ENCODE measurements around the gene KIAA0825.

The KIAA0825 gene

GRCh38 chr5:94618029-94618492 lies 343 bp downstream of the KIAA0825 start:
- TF ChIP-seq GATA3 (IDR thresholded peaks at IDR 0.05; ENCODE audit: low read depth, low read length) (no peak), GATA2 (IDR thresholded peaks at IDR 0.05; ENCODE audit: low read depth, low read length) (no peak)

- TF ChIP-seq GATA3 (IDR thresholded peaks at IDR 0.05; ENCODE audit: low read depth, low read length) (no peak), GATA2 (IDR thresholded peaks at IDR 0.05; ENCODE audit: low read depth, low read length) (no peak)
Measured at GRCh38 chr5:94615862-94616261, 2.5 kb downstream of the KIAA0825 start.

GRCh38 chr5:94614156-94614805 lies 4.1 kb downstream of the KIAA0825 start:
- TF ChIP-seq GATA3 (IDR thresholded peaks at IDR 0.05; ENCODE audit: low read depth, low read length) (no peak), GATA2 (IDR thresholded peaks at IDR 0.05; ENCODE audit: low read depth, low read length) (no peak)

DNA sequence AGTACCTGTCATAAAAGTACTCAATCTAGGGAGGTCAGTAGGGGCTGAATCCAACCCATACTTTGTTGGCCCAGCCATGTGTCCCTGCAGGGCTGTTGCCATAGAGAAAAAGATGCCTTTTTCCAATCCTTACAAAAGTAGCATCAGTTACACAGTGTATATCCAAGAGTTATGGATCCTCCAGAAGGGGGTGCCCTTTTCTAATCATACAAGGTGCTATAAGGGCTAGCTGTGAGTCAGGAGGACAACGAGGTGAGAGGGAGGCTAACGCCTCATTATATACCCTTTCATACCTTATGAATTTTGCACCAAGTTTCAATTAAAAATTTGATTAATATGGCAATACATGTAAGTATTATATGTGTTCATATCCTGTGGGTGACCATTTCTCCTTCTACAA lies 4.8 kb downstream of the KIAA0825 start:
- no peak for TF ChIP-seq GATA2 (IDR thresholded peaks at IDR 0.05; ENCODE audit: low read depth, low read length)
- no peak for TF ChIP-seq GATA3 (IDR thresholded peaks at IDR 0.05; ENCODE audit: low read depth, low read length)

DNA sequence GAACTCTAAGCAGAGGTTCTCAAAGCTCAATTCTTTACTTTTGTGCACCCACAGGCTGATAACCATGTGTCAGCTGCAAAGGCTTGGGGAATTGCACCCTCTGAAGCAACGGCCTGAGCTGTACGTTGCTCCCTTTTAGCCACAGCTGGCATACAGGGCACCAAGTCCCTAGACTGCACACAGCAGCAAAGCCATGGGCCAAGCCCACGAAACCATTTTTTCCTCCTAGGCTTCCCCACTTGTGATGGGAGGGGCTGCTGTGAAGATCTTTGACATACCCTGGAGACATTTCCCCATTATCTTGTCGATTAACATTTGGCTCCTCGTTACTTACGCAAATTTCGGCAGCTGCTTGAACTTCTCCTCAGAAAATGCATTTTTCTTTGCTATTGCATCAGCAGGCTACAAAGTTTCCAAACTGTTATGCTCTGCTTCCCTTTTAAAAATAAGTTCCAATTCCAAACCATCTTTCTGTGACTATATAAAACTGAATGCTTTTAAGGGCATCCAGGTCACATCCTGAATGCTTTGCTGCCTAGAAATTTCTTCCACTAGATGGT lies 23.0 kb downstream of the KIAA0825 start:
- TF ChIP-seq GATA2 (IDR thresholded peaks at IDR 0.05; ENCODE audit: low read depth, low read length) (no peak), GATA3 (IDR thresholded peaks at IDR 0.05; ENCODE audit: low read depth, low read length) (no peak)

GRCh38 chr5:94577466-94578245 lies 40.7 kb downstream of the KIAA0825 start:
- TF ChIP-seq GATA2 (IDR thresholded peaks at IDR 0.05; ENCODE audit: low read depth, low read length) (no peak), GATA3 (IDR thresholded peaks at IDR 0.05; ENCODE audit: low read depth, low read length) (no peak)

DNA sequence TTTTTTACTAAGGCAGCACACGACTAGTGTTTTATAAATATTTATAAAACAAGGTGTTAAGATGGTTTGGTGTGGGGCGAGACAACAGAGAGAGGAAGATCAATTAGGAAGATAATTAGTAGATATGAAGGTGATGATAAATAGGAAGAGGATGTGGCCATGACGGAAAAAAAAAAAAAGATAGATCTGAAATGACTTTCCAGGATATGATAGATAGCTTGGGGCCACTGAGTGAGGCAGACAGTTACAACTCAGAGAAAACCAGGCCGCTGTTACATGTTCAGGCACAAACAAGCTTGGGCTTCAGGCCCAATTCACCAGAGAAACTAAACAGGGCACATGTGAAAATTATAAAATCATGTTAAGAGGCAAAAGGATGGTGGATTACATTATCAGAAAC lies 43.2 kb downstream of the KIAA0825 start:
- TF ChIP-seq GATA3 (IDR thresholded peaks at IDR 0.05; ENCODE audit: low read depth, low read length): no peak
- no peak for TF ChIP-seq GATA2 (IDR thresholded peaks at IDR 0.05; ENCODE audit: low read depth, low read length)

DNA sequence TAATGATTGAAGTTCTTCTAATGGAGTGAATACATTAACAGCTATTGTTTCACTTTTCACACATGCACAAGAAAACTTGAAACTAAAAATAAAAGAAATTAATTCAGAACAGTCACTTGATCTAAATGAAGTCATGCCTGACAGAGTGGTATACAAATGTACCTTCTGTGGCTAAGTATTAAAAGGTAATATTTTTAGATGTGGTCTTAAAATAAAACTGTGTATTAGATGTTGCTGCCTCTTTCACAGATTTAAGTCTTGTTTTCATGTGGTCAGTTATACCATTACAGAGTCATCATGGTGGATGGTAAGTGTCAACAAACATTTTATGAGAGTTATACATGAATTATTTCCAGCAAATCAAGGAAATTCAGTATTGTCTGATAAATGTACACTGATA lies 47.0 kb downstream of the KIAA0825 start:
- TF ChIP-seq GATA2 (IDR thresholded peaks at IDR 0.05; ENCODE audit: low read depth, low read length) (no peak), GATA3 (IDR thresholded peaks at IDR 0.05; ENCODE audit: low read depth, low read length) (no peak)

DNA sequence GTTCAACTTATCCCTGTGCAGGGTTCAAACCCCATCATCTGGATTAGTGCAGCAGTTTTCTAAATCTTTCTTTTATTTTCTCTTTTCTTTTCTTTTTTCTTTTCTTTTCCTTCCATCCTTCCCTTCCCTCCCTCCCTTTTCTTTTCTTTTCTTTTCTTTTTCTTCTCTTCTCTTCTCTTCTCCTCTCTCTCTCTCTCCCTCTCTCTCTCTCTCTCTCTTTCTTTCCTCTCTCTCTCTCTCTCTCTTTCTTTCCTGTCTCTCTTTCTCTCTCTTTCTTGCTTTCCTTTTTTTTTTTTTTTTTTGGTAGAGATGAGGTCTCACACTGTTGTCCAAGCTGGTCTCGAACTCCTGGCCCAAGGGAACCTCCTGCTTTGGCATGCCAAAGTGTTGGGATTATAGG lies 53.6 kb downstream of the KIAA0825 start:
- no peak for TF ChIP-seq GATA2 (IDR thresholded peaks at IDR 0.05; ENCODE audit: low read depth, low read length)
- no peak for TF ChIP-seq GATA3 (IDR thresholded peaks at IDR 0.05; ENCODE audit: low read depth, low read length)

DNA sequence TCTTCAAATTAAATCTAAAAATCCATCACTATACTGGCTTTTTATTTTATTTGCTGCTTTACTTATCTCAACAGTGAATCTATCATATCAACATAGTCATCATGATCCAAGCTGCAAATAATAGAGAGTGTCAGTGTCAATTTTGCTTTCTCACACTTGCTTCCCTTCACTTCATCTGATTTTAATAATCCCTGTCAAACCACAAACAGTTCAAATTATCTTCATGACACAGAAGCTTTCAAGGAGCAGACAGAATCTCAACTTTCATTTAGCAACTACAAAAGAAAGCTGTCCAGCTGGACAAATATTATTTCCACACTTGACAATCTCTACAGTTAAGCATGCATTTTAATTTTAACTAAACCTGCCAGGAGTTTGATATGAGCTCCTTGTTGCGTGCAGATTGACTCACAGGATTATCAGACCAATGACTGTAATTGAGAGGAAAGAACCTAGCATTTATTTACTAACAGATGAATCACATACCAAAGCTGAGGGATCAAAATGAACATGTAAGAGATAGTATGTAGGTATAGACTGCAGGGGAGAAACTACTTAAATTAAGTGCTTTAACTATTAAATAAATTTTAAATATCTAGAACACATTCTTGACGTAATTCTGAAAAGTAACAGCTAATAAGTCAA lies 56.0 kb downstream of the KIAA0825 start:
- no peak for TF ChIP-seq GATA3 (IDR thresholded peaks at IDR 0.05; ENCODE audit: low read depth, low read length)

DNA sequence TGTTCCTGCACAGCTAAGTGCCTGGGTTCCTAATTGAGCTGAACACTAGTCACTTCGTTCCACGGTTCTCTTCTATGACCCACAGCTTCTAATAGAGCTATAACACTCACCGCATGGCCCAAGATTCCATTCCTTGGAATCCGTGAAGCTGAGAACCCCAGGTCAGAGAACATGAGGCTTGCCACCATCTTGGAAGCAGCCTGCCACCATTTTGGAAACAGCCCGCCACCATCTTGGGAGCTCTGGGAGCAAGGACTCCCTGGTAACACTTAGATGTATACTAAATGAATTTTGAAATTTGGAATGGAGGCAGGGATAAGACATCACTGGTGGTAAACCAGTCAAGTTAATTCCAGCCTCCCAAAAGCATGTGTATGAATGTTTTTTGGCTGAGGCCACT lies 60.4 kb downstream of the KIAA0825 start:
- TF ChIP-seq GATA3 (IDR thresholded peaks at IDR 0.05; ENCODE audit: low read depth, low read length): no peak

DNA sequence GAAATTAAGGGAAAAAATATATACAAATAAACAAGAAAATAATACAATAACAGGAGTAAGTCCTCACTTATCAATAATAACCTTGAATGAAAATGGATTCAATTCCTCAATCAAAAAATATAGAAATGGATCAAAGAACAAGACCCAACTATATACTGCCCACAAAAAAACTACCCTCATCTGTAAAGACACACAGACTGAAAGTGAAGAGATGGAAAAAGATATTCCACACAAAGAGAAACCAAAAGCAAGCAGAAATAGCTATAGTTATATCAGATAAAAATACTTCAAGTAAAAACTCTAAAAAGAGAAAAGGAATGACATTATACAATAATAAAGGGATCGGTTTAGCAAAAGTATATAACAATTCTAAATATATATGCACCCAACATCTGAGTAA lies 66.5 kb downstream of the KIAA0825 start:
- TF ChIP-seq GATA3 (IDR thresholded peaks at IDR 0.05; ENCODE audit: low read depth, low read length) (no peak), GATA2 (IDR thresholded peaks at IDR 0.05; ENCODE audit: low read depth, low read length) (no peak)

- TF ChIP-seq GATA3 (IDR thresholded peaks at IDR 0.05; ENCODE audit: low read depth, low read length): no peak
- no peak for TF ChIP-seq GATA2 (IDR thresholded peaks at IDR 0.05; ENCODE audit: low read depth, low read length)
Measured at GRCh38 chr5:94545870-94546625, 72.4 kb downstream of the KIAA0825 start.
